H1 (cell line): Measurements from ENCODE around the gene KCTD11. TPM values are rescaled to one million over a fixed set of nuclear protein-coding genes. Genes with fewer than 3 reads are reported as not detected.

Experiments
- CTCF ChIA-PET: fragments of 300-600 bp; sonication (Branson Sonifier 250); formaldehyde crosslinking; loops from one replicate; lab custom pipeline; 2021; ENCODE audit not compliant: partially characterized antibody; lab: Charles Lee
- POLR2A ChIA-PET: fragments of 300-600 bp; sonication (Branson Sonifier 250); formaldehyde crosslinking; loops from one replicate; lab custom pipeline; 2021; ENCODE audit warnings: inconsistent platforms; ENCODE audit not compliant: partially characterized antibody; lab: Charles Lee
- DNase-seq, 2 experiments: peaks; one replicate each; pipeline versions ENCODE4 v3.0.0 to v3.0.0-alpha.2; 2010 to 2022; ENCODE audit warnings: low spot score in 2 of 2, low read depth in 1 of 2, mixed read lengths in 1 of 2
- FAIRE-seq: peaks from 2 replicates; lab custom pipeline; 2011; peaks lifted over from hg19 to GRCh38; lab: Jason Lieb, UNC
- H2AFZ ChIP-seq: 2 replicates; pipeline ENCODE4 v1.8.1; 2012; ENCODE audit warnings: low read length, inconsistent platforms
- H2AK5ac ChIP-seq: 2 replicates; pipeline ENCODE4 v1.6.1; 2013; ENCODE audit warnings: low read depth, low read length
- H2BK120ac ChIP-seq: replicated peaks from 2 replicates; pipeline ENCODE3; 2013; ENCODE audit warnings: low read depth, low read length, inconsistent platforms
- H2BK12ac ChIP-seq: 2 replicates; pipeline ENCODE4 v1.6.1; 2013; ENCODE audit warnings: low read depth, low read length
- H2BK15ac ChIP-seq: 2 replicates; pipeline ENCODE4 v1.6.1; 2013; ENCODE audit warnings: low read length
- H2BK20ac ChIP-seq: 2 replicates; pipeline ENCODE4 v1.6.1; 2013; ENCODE audit warnings: low read length
- H2BK5ac ChIP-seq: 2 replicates; pipeline ENCODE4 v1.6.1; 2013; ENCODE audit warnings: low read depth, low read length
- H3K14ac ChIP-seq: 2 replicates; pipeline ENCODE4 v1.6.1; 2013; ENCODE audit warnings: inconsistent platforms; ENCODE audit not compliant: insufficient read length
- H3K18ac ChIP-seq: 2 replicates; pipeline ENCODE4 v1.6.1; 2013; ENCODE audit warnings: low read length; ENCODE audit errors: extremely low read depth
- H3K23ac ChIP-seq: 2 replicates; pipeline ENCODE4 v1.6.1; 2013; ENCODE audit warnings: inconsistent platforms; ENCODE audit not compliant: insufficient read length
- H3K23me2 ChIP-seq: 2 replicates; pipeline ENCODE4 v1.6.1; 2013; ENCODE audit warnings: low read depth, low read length
- H3K27ac ChIP-seq: 2 replicates; pipeline ENCODE4 v1.6.1; 2011; ENCODE audit warnings: low read depth, low read length, inconsistent platforms
- H3K27me3 ChIP-seq, 4 experiments: replicated peaks in 1 of 4; 1 replicate in 1 of 4; 2 replicates in 3 of 4; pipeline versions ENCODE4 v1.6.1 to v1.8.1; 2011 to 2013; ENCODE audit warnings: low read length in 3 of 4, mild to moderate bottlenecking in 3 of 4, inconsistent platforms in 2 of 4, mixed read lengths in 2 of 4, moderate library complexity in 1 of 4; ENCODE audit not compliant: control insufficient read depth in 3 of 4, insufficient read depth in 3 of 4; ENCODE audit errors: extremely low read depth in 1 of 4
- H3K36me3 ChIP-seq, 4 experiments: 2 replicates each; pipeline versions ENCODE4 v1.6.1 to v1.8.1; 2011 to 2013; ENCODE audit warnings: mild to moderate bottlenecking in 4 of 4, low read length in 3 of 4, moderate library complexity in 2 of 4, control low read depth in 1 of 4, inconsistent platforms in 1 of 4; ENCODE audit not compliant: insufficient read depth in 4 of 4, control insufficient read depth in 2 of 4
- H3K4ac ChIP-seq: replicated peaks from 2 replicates; pipeline ENCODE3; 2013; ENCODE audit warnings: low read length, low read depth, mixed read lengths, inconsistent platforms; ENCODE audit not compliant: insufficient read length
- H3K4me1 ChIP-seq, 4 experiments: replicated peaks in 1 of 4; 1 replicate in 1 of 4; 2 replicates in 3 of 4; pipeline versions ENCODE4 v1.6.1 to v1.8.1; 2011 to 2013; ENCODE audit warnings: low read length in 3 of 4, inconsistent platforms in 2 of 4, mixed read lengths in 1 of 4; ENCODE audit not compliant: insufficient read depth in 4 of 4, control insufficient read depth in 3 of 4
- H3K4me2 ChIP-seq, 2 experiments: 2 replicates each; pipeline versions ENCODE4 v1.6.1 to v1.8.1; 2011 to 2013; ENCODE audit warnings: low read depth in 2 of 2, low read length in 2 of 2, control low read depth in 1 of 2, inconsistent platforms in 1 of 2, mild to moderate bottlenecking in 1 of 2; ENCODE audit not compliant: insufficient read depth in 1 of 2
- H3K4me3 ChIP-seq, 4 experiments: fragments of 200-600, 300-600 bp in 1 of 4; sonication (generic), shearing (Covaris generic), sonication (Bioruptor Twin) in 1 of 4; 2 replicates each; pipeline versions ENCODE4 v1.5.1 to v1.8.1; 2011 to 2016; ENCODE audit warnings: low read length in 4 of 4, low read depth in 3 of 4, control low read depth in 2 of 4, inconsistent platforms in 2 of 4, mild to moderate bottlenecking in 2 of 4, mixed read lengths in 1 of 4, moderate library complexity in 1 of 4; ENCODE audit not compliant: insufficient read depth in 2 of 4; ENCODE audit errors: extremely low read depth in 1 of 4
- H3K56ac ChIP-seq: replicated peaks from 2 replicates; pipeline ENCODE3; 2013; ENCODE audit warnings: low read depth, mild to moderate bottlenecking, mixed read lengths, low read length, inconsistent platforms; ENCODE audit not compliant: insufficient read length
- H3K79me1 ChIP-seq: 2 replicates; pipeline ENCODE4 v1.6.1; 2013; ENCODE audit warnings: low read depth, low read length, control low read depth
- H3K79me2 ChIP-seq, 2 experiments: 2 replicates each; pipeline versions ENCODE4 v1.6.1 to v1.8.1; 2012 to 2013; ENCODE audit warnings: low read length in 2 of 2, mild to moderate bottlenecking in 2 of 2, inconsistent platforms in 1 of 2; ENCODE audit not compliant: insufficient read depth in 2 of 2, control insufficient read depth in 1 of 2
- H3K9ac ChIP-seq, 4 experiments: replicated peaks in 1 of 4; 1 replicate in 1 of 4; 2 replicates in 3 of 4; pipeline versions ENCODE4 v1.6.1 to v1.8.1; 2011 to 2013; ENCODE audit warnings: low read depth in 3 of 4, low read length in 3 of 4, control low read depth in 2 of 4, mild to moderate bottlenecking in 2 of 4, moderate library complexity in 2 of 4, inconsistent platforms in 1 of 4; ENCODE audit errors: extremely low read depth in 1 of 4
- H3K9me3 ChIP-seq, 2 experiments: 2 replicates each; pipeline versions ENCODE4 v1.6.1 to v1.8.1; 2012 to 2013; ENCODE audit warnings: mild to moderate bottlenecking in 2 of 2, moderate library complexity in 2 of 2, control low read depth in 1 of 2, inconsistent platforms in 1 of 2, low read depth in 1 of 2, low read length in 1 of 2, mixed read lengths in 1 of 2; ENCODE audit not compliant: insufficient read depth in 2 of 2
- H4K20me1 ChIP-seq, 2 experiments: replicated peaks in 1 of 2; 2 replicates each; pipeline versions ENCODE3 to v1.8.1; 2011 to 2013; ENCODE audit warnings: inconsistent platforms in 2 of 2, low read length in 2 of 2, mild to moderate bottlenecking in 1 of 2; ENCODE audit not compliant: insufficient read depth in 2 of 2, control insufficient read depth in 1 of 2
- H4K5ac ChIP-seq: 2 replicates; pipeline ENCODE4 v1.6.1; 2013; ENCODE audit warnings: low read length, low read depth, mixed read lengths, inconsistent platforms; ENCODE audit not compliant: insufficient read length
- H4K8ac ChIP-seq: 2 replicates; pipeline ENCODE4 v1.8.0; 2013; ENCODE audit warnings: mild to moderate bottlenecking, moderate library complexity, low read length, inconsistent platforms; ENCODE audit not compliant: insufficient read depth; ENCODE audit errors: extremely low read depth
- H4K91ac ChIP-seq: replicated peaks from 2 replicates; pipeline ENCODE3; 2013; ENCODE audit warnings: low read length, mixed read lengths, inconsistent platforms; ENCODE audit not compliant: insufficient read length
- WGBS, 2 experiments: shearing (Covaris generic) in 1 of 2; methylation state at CpG; one replicate each; pipeline versions ENCODE4 v1.1.6 to v1.1.7; 2013 to 2015; ENCODE audit warnings: low lambda C conversion rate in 2 of 2, mixed read lengths in 2 of 2, inconsistent platforms in 1 of 2, low coverage in 1 of 2, missing lambda C conversion rate in 1 of 2; ENCODE audit not compliant: insufficient replicate concordance in 2 of 2, insufficient coverage in 1 of 2, insufficient read length in 1 of 2; ENCODE audit errors: extremely low coverage in 1 of 2, missing lambda C conversion rate in 1 of 2; 5-methylcytosine and 5-hydroxymethylcytosine counted together
- polyA plus RNA-seq, 7 experiments: library from polyadenylated mRNA; depleted of rRNA in 3 of 7; stranded (reverse) in 5 of 7; unstranded in 2 of 7; fragments of >200 nt in 5 of 7; fragments of 200-250 nt in 2 of 7; gene quantifications; 1 replicate in 5 of 7; 2 replicates in 1 of 7; 4 replicates in 1 of 7; pipeline versions ENCODE4 v1.2.1 to v1.2.3, GENCODE V29; 2011 to 2013; ENCODE audit warnings: missing spikeins in 2 of 7, mixed read lengths in 2 of 7
- total RNA-seq: library from RNA; stranded (reverse); fragmentation: NEBNext Ultra II Directional; extraction: Animal tissue kit (Norgen Biotek cat#: 25700); gene quantifications from 2 replicates; pipeline ENCODE4 v1.2.1, GENCODE V29; 2021

The KCTD11 gene
- total and polyA plus RNA-seq, 2 of the 8 experiments (the other 6 are each of a cell fraction or from before 2014, with no cell fraction given), result 8.6 to 9.2 TPM

DNA sequence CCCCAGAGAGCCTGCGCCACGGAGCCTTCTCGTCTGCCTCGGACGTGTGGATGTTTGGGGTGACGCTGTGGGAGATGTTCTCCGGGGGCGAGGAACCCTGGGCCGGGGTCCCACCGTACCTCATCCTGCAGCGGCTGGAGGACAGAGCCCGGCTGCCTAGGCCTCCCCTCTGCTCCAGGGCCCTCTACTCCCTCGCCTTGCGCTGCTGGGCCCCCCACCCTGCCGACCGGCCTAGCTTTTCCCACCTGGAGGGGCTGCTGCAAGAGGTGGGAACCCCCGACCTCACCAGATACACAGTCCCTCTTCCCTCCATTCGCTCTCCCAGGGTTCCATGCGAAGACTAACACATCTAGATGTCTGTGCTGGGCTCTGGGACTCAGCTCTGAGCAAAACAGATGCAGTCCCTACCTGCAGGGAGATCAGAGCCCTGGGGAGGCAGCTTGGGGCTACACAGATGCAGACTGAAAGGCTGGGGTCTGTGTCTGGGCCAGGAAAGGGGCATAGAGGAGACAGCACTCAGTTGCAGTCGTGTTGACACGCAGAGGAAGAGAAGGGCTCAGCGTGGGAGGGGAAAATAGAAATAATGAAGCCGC lies 32.6 kb downstream of the KCTD11 start:
- Histone ChIP-seq H4K8ac (no peak overlapping the region), H2AFZ (no peak overlapping the region), H3K27me3 (peaks cover 0 to 39% (median 29%) of the 10 kb centered on the region in 4 experiments; a peak in 6 of 7 replicates), H2BK15ac (no peak overlapping the region), H3K23me2 (peaks cover 12% of the 10 kb centered on the region; the same call in 1 of the 2 replicates), H2BK5ac (no peak overlapping the region), H3K36me3 (peaks cover 0 to 13% (median 2%) of the 10 kb centered on the region in 4 experiments; a peak in 5 of 8 replicates), H3K23ac (no peak overlapping the region), H3K56ac (no peak overlapping the region), H3K9ac (peak overlapping the region in 2 of 4 experiments; percentile 46 to 66; a peak in 5 of 7 replicates), H3K27ac (no peak overlapping the region), H2BK12ac (no peak overlapping the region), H2BK120ac (no peak overlapping the region), H4K91ac (no peak overlapping the region), H4K5ac (no peak overlapping the region), H3K4me1 (peaks cover 0 to 17% (median 10%) of the 10 kb centered on the region in 4 experiments; a peak in 6 of 7 replicates), H3K79me1 (peaks cover 3% of the 10 kb centered on the region; the same call in 1 of the 2 replicates), H2BK20ac (no peak overlapping the region), H3K14ac (no peak overlapping the region), H3K18ac (no peak overlapping the region; the same call in 1 of the 2 replicates), H3K4me2 (peak overlapping the region; percentile 78), H3K79me2 (no peaks in the 10 kb centered on the region), H3K4ac (no peak overlapping the region), H4K20me1 (peaks cover 2 to 10% of the 10 kb centered on the region in 2 experiments), H2AK5ac (no peak overlapping the region), H3K9me3 (peaks cover 0 to 2% of the 10 kb centered on the region in 2 experiments; a peak in 1 of 4 replicates), H3K4me3 (peak overlapping the region; percentile 36 to 60 (median 46))
- CTCF ChIA-PET, result interaction anchor here (0.7 to 4.0 kb wide), 9 partner anchors 9 to 176 kb away, joined by 3 to 21 read pairs (median 6); partner anchors contain the start of genes PLSCR3 and TMEM95
- no peak for DNase-seq
- no peak for FAIRE-seq
- WGBS, 2 experiments, result 42% methylated on average over 23 of the region's 23 CpGs; no CpG with 5 or more reads in 1 of the 2 experiments
- POLR2A ChIA-PET, result interaction anchor here (0.6 to 3.7 kb wide), 12 partner anchors 9 to 228 kb away, joined by 3 to 16 read pairs (median 4); partner anchors contain the start of genes PLSCR3, TMEM95 and ZBTB4
